Endothelial cell (in vitro differentiated cells): Measurements from ENCODE around the gene HOPX. TPM values are rescaled to one million over a fixed set of nuclear protein-coding genes. Genes with fewer than 3 reads are reported as not detected.

ENCODE experiments used
- DNase-seq: peaks from one replicate; pipeline ENCODE4 v3.0.0; 2021; ENCODE audit warnings: low spot score
- H3K27ac Mint-ChIP-seq: one replicate; pipeline ENCODE4 v1.8.0; 2021; ENCODE audit warnings: mixed read lengths, inconsistent platforms; ENCODE audit not compliant: unreplicated experiment
- H3K27me3 Mint-ChIP-seq: one replicate; pipeline ENCODE4 v1.8.0; 2021; ENCODE audit warnings: mild to moderate bottlenecking, moderate library complexity, mixed read lengths, inconsistent platforms; ENCODE audit not compliant: unreplicated experiment
- H3K36me3 Mint-ChIP-seq: one replicate; pipeline ENCODE4 v1.8.0; 2021; ENCODE audit warnings: mild to moderate bottlenecking, low read depth, mixed read lengths, inconsistent platforms; ENCODE audit not compliant: unreplicated experiment
- H3K4me1 Mint-ChIP-seq: one replicate; pipeline ENCODE4 v1.8.0; 2021; ENCODE audit warnings: mild to moderate bottlenecking, mixed read lengths, inconsistent platforms; ENCODE audit not compliant: unreplicated experiment
- H3K4me3 Mint-ChIP-seq: one replicate; pipeline ENCODE4 v1.8.0; 2021; ENCODE audit warnings: mild to moderate bottlenecking, mixed read lengths, inconsistent platforms; ENCODE audit not compliant: unreplicated experiment
- H3K9me3 Mint-ChIP-seq: one replicate; pipeline ENCODE4 v1.8.0; 2021; ENCODE audit warnings: mixed read lengths, inconsistent platforms; ENCODE audit not compliant: unreplicated experiment
- total RNA-seq: library from RNA; stranded (reverse); fragmentation: NEBNext Ultra II Directional; extraction: Animal tissue kit (Norgen Biotek cat#: 25700); gene quantifications from one replicate; pipeline ENCODE4 v1.2.1, GENCODE V29; 2021; ENCODE audit not compliant: unreplicated experiment
- TF ChIP-seq, protein P1 (sequence below): fragments of 200-600 bp; sonication (generic); IDR thresholded peaks from one replicate; pipeline ENCODE4 v1.5.0; 2021; ENCODE audit warnings: antibody characterized with exemption; ENCODE audit not compliant: unreplicated experiment

HOPX gene
- total RNA-seq, 1 donor from 2014 or later: 4.2 TPM

DNA sequence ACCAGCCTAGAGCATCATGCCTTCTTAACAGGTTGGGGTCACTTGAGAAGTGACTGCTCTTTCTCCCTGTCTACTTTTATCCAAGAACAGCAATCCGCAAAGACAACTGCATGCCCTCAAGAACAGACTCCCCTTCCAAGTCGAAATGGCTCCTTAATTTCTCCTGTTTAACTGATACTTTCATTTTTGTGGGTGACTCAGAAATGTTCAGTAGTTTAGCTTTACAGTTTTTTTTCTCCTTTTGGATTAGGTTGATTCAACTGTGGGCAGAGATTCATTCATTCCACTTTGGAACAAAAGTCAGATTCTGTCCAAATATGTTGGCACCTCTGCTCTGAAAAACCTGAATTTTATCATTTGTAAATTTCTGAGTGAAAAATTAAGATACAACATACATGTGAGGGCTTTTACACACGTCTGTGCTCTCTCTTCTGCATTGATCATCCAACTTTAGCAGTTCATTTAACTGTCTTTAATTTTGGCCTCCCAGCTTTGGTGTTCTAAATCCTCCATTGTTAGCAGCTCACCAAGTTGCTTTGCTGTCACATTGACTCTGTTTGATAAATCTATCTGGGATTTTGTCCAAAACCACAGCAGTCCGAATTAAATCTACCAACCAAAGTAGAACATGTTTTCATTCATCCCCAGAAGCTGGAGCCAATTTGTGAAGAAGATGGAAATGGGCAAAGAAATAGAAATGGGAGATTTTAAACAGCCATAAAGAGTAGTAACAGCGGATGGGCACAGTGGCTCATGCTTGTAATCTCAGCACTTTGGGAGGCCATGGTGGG is 50.0 kb downstream of the HOPX start:
- Mint-ChIP-seq H3K9me3 (no peaks in the 10 kb centered on the region), H3K27ac (no peak overlapping the region), H3K4me3 (no peak overlapping the region), H3K4me1 (peaks cover 9% of the 10 kb centered on the region), H3K27me3 (peaks cover 2% of the 10 kb centered on the region), H3K36me3 (no peaks in the 10 kb centered on the region)
- DNase-seq: no peak
- TF ChIP-seq, protein P1, sequence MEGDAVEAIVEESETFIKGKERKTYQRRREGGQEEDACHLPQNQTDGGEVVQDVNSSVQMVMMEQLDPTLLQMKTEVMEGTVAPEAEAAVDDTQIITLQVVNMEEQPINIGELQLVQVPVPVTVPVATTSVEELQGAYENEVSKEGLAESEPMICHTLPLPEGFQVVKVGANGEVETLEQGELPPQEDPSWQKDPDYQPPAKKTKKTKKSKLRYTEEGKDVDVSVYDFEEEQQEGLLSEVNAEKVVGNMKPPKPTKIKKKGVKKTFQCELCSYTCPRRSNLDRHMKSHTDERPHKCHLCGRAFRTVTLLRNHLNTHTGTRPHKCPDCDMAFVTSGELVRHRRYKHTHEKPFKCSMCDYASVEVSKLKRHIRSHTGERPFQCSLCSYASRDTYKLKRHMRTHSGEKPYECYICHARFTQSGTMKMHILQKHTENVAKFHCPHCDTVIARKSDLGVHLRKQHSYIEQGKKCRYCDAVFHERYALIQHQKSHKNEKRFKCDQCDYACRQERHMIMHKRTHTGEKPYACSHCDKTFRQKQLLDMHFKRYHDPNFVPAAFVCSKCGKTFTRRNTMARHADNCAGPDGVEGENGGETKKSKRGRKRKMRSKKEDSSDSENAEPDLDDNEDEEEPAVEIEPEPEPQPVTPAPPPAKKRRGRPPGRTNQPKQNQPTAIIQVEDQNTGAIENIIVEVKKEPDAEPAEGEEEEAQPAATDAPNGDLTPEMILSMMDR: no peak

DNA sequence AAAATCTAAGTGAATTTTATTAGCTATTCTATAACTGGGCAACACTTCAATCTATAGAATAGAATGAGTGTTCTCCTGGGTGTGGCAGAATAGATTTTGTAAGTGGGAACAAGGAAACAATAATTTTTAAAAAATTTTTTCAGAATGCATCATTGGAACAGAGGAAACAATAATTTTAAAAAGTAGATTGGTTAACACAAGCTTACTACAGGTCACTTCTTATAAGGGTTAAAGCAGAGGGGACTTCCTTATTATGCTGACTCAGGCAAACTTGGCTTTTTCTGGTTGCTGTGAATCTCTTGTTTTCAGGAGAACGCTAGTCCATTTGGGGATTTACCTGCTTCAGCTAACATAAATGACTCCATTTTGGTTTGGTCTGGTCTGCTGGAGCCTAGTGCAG is 52.5 kb downstream of the HOPX start:
- Mint-ChIP-seq H3K4me1 (peaks cover 9% of the 10 kb centered on the region), H3K27me3 (peaks cover 2% of the 10 kb centered on the region), H3K4me3 (no peak overlapping the region), H3K36me3 (peaks cover 11% of the 10 kb centered on the region), H3K27ac (no peak overlapping the region), H3K9me3 (peaks cover 10% of the 10 kb centered on the region)
- TF ChIP-seq, protein P1: no peak
- no peak for DNase-seq

DNA sequence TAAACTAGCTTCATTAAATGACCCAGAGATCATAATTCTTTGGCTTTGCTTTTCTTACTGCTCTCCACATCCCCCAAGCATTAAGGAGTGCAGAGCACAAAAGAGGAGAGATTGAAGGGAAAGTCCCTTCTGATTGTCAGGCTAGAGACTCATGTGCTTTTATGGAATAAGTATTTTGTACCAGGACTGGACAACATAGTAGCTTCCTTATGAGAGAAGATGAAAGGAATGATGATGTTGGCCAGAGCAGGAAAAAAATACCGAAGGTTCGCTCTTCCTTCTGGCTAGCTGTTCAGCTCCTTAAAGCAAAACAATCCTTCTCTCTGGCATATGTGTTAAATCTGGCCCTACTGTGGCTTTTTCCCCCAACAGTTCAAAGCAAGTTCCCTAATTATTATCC is 53.1 kb downstream of the HOPX start:
- DNase-seq: no peak
- peaks cover 10% of the 10 kb centered on the region for H3K9me3 Mint-ChIP-seq
- TF ChIP-seq, protein P1: no peak
- H3K27me3 Mint-ChIP-seq: peaks cover 2% of the 10 kb centered on the region
- no peak overlapping the region for H3K27ac Mint-ChIP-seq
- H3K4me3 Mint-ChIP-seq: no peak overlapping the region
- H3K4me1 Mint-ChIP-seq: peaks cover 9% of the 10 kb centered on the region
- H3K36me3 Mint-ChIP-seq: peaks cover 13% of the 10 kb centered on the region

DNA sequence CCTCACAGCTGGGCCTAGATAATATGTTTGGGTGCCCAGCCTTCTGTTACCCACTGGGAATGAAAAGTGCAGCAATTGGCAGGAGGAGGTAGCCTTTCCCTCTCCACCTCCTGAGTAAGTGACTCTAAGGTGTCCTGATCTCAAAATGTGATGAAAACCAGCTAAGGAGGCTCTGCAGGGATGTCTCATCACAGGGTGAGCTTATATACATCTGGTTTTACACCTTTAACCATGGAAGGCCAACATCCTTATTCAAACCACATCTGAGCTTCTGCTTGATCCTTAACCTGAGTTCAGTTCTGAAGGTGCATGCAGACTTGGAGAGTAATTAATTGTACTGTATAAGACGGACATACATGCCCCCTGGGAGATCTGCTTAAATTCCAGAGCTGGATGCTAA is 53.7 kb downstream of the HOPX start:
- DNase-seq: no peak
- H3K36me3 Mint-ChIP-seq: peaks cover 13% of the 10 kb centered on the region
- peaks cover 5% of the 10 kb centered on the region for H3K4me1 Mint-ChIP-seq

DNA sequence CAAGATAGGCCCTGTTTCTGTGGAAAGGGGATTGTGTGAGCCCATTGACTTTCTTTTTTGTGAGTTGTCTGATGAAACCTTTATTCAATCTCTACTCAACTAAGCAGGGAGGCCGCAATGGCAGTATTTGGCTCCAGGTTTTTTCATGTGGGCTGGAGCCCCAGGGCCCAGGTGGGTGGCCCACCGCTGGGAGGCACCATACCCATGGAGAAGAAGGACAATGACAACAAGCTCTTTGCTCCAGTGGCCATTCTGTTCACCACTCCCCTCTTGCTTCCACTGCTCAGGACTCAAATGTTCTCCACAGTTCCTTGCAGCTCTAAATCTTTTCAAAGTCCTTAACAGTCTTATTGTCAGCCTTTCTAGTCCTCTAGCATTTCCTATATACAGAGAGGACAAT is 54.1 kb downstream of the HOPX start:
- Mint-ChIP-seq H3K36me3 (peaks cover 13% of the 10 kb centered on the region), H3K9me3 (peaks cover 10% of the 10 kb centered on the region), H3K4me3 (no peak overlapping the region), H3K27ac (no peak overlapping the region), H3K27me3 (peaks cover 2% of the 10 kb centered on the region), H3K4me1 (peaks cover 2% of the 10 kb centered on the region)
- TF ChIP-seq, protein P1: no peak
- DNase-seq: no peak

More for the DNA sequence above, 53.7 kb downstream of the HOPX start:
- no peak overlapping the region for H3K27ac Mint-ChIP-seq
- TF ChIP-seq, protein P1: no peak
- no peak overlapping the region for H3K4me3 Mint-ChIP-seq
- H3K9me3 Mint-ChIP-seq: peaks cover 10% of the 10 kb centered on the region
- H3K27me3 Mint-ChIP-seq: peaks cover 2% of the 10 kb centered on the region
